MCF 10A (cell line): Measurements from ENCODE around the gene ZNF74. TPM values are rescaled to one million over a fixed set of nuclear protein-coding genes. Genes with fewer than 3 reads are reported as not detected.

Source experiments
- BruUV-seq: library from RNA; stranded (reverse); fragments of 400-500 nt; replicated peaks from 2 replicates; lab custom pipeline; 2021; lab: Mats Ljungman, UMichigan
- CTCF ChIA-PET: fragments of 300-600 bp; sonication (Branson Sonifier 250); formaldehyde crosslinking; extraction: SDS; loops from one replicate; lab custom pipeline; 2021; ENCODE audit warnings: antibody characterized with exemption, inconsistent platforms; lab: Yijun Ruan, JAX
- POLR2A ChIA-PET: fragments of 300-600, 350-650 bp; sonication (Branson Sonifier 250); formaldehyde crosslinking; extraction: SDS; loops from one replicate; lab custom pipeline; 2020; ENCODE audit warnings: antibody characterized with exemption, inconsistent platforms; lab: Yijun Ruan, JAX
- DNase-seq: peaks from one replicate; pipeline ENCODE4 v3.0.0-alpha.2; 2018; ENCODE audit not compliant: unreplicated experiment
- H3K27ac Mint-ChIP-seq: one replicate; pipeline ENCODE4 v1.8.0; 2022; ENCODE audit warnings: mild to moderate bottlenecking, low read depth, mixed read lengths; ENCODE audit not compliant: unreplicated experiment
- H3K27me3 Mint-ChIP-seq: one replicate; pipeline ENCODE4 v1.8.0; 2022; ENCODE audit warnings: mixed read lengths; ENCODE audit not compliant: insufficient read depth, unreplicated experiment
- H3K36me3 Mint-ChIP-seq: one replicate; pipeline ENCODE4 v1.8.0; 2022; ENCODE audit warnings: mild to moderate bottlenecking, moderate library complexity, mixed read lengths; ENCODE audit not compliant: insufficient read depth, unreplicated experiment
- H3K4me1 Mint-ChIP-seq: one replicate; pipeline ENCODE4 v1.8.0; 2022; ENCODE audit warnings: mixed read lengths; ENCODE audit not compliant: insufficient read depth, unreplicated experiment
- H3K4me3 Mint-ChIP-seq: one replicate; pipeline ENCODE4 v1.8.0; 2022; ENCODE audit warnings: mild to moderate bottlenecking, moderate library complexity, mixed read lengths; ENCODE audit not compliant: unreplicated experiment
- H3K9me3 Mint-ChIP-seq: one replicate; pipeline ENCODE4 v1.8.0; 2022; ENCODE audit warnings: mixed read lengths; ENCODE audit not compliant: unreplicated experiment
- intact Hi-C: fragments of 100-400 bp; cut with micrococcal nuclease; formaldehyde crosslinking; loops from 2 replicates; pipeline ENCODE4 v1.14.1; 2022
- total RNA-seq: library from RNA; stranded (reverse); gene quantifications from 2 replicates; pipeline ENCODE4 v1.2.3, GENCODE V29; 2022
- TF ChIP-seq, protein P1 (sequence below): fragments of 200-600 bp; IDR thresholded peaks from one replicate; pipeline ENCODE4 v1.8.0; 2022; ENCODE audit warnings: antibody characterized with exemption, mild to moderate bottlenecking; ENCODE audit not compliant: unreplicated experiment

Gene ZNF74
- total RNA-seq, 1 experiment from 2014 or later: 10.4 TPM

DNA sequence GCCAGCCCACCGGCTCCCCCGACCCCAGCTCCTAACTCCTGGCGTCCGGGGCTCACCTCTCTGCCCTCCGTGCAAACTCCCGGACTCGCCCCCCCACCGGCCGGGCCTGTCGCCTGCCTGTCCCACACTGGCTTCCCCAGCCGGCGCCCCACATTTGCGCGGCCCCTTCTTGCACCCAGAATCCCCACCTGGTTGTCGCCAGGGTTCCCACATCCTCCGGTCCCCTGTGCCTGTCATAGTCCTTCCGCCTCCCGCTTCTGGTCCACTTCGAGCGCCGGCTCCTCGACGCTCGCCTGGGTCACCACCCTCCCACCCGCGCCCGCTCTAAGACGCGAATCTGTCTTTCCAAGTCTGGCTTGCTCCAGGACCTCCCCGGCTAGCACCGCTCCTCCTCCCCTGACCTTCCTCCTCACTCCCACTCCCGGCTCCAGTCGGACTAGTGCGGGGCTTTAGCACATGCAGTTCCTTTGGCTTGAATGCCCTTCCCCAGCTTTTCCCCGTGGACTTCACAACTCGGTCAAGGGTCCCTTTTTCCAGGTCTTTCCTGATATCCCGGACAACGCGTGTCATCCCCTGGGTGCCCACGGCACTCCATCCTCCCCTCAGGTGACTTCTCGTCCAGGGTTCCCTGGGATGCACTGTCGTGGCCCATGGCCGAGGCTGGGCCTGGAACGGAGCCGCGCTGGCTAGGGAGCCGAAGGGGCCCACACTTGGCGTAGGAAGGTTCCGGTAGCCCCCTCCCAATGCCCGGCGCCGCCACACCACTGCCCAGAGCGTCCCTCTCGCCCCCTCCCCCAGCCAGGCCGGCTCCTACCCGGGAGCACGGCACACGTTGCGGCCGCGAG is 43.0 kb downstream of the ZNF74 start:
- CTCF ChIA-PET: no interaction called here
- intact Hi-C loops: no loop called here
- Mint-ChIP-seq H3K36me3 (no peaks in the 10 kb centered on the region), H3K4me1 (no peaks in the 10 kb centered on the region), H3K27me3 (peaks cover 11% of the 10 kb centered on the region), H3K9me3 (no peaks in the 10 kb centered on the region), H3K27ac (no peak overlapping the region), H3K4me3 (no peak overlapping the region)
- BruUV-seq: no TSS peak
- DNase-seq: no peak
- TF ChIP-seq, protein P1, sequence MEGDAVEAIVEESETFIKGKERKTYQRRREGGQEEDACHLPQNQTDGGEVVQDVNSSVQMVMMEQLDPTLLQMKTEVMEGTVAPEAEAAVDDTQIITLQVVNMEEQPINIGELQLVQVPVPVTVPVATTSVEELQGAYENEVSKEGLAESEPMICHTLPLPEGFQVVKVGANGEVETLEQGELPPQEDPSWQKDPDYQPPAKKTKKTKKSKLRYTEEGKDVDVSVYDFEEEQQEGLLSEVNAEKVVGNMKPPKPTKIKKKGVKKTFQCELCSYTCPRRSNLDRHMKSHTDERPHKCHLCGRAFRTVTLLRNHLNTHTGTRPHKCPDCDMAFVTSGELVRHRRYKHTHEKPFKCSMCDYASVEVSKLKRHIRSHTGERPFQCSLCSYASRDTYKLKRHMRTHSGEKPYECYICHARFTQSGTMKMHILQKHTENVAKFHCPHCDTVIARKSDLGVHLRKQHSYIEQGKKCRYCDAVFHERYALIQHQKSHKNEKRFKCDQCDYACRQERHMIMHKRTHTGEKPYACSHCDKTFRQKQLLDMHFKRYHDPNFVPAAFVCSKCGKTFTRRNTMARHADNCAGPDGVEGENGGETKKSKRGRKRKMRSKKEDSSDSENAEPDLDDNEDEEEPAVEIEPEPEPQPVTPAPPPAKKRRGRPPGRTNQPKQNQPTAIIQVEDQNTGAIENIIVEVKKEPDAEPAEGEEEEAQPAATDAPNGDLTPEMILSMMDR: no peak
- POLR2A ChIA-PET: interaction anchor here (0.6 kb wide), 1 partner anchor 50 kb away, joined by 5 read pairs; no protein-coding TSS in a partner anchor

- Mint-ChIP-seq H3K4me1 (no peaks in the 10 kb centered on the region), H3K9me3 (no peaks in the 10 kb centered on the region), H3K27ac (no peak within 1 kb of the TSS), H3K27me3 (peaks cover 11% of the 10 kb centered on the region), H3K36me3 (peaks cover 7% of the 10 kb centered on the region), H3K4me3 (no peak within 1 kb of the TSS)
- ChIA-PET CTCF (no interaction called here), POLR2A (no interaction called here)
- TF ChIP-seq, protein P1: no peak
- intact Hi-C loops: no loop called here
- DNase-seq: no peak
- no TSS peak for BruUV-seq
Observed at GRCh38 chr22:20437613-20438426, 43.9 kb downstream of the ZNF74 start, which contains the start of gene SCARF2. Gene SCARF2, minus strand, starts transcription at chr22:20437825. Its CDS starts 71 bp downstream, at chr22:20437754.

- Mint-ChIP-seq H3K36me3 (peaks cover 13% of the 10 kb centered on the region), H3K9me3 (no peaks in the 10 kb centered on the region), H3K4me1 (no peaks in the 10 kb centered on the region), H3K27me3 (peaks cover 11% of the 10 kb centered on the region), H3K27ac (no peak overlapping the region), H3K4me3 (no peak overlapping the region)
- BruUV-seq: no TSS peak
- ChIA-PET CTCF (no interaction called here), POLR2A (no interaction called here)
- intact Hi-C loops: no loop called here
- no peak for DNase-seq
- TF ChIP-seq, protein P1: no peak
Observed at GRCh38 chr22:20438427-20438677, 44.4 kb downstream of the ZNF74 start.
